Lower leg skin (tissue), 4 donors: Measurements from ENCODE around the gene TOMM34. TPM values are rescaled to one million over a fixed set of nuclear protein-coding genes. Genes with fewer than 3 reads are reported as not detected.

Experiments
- DNase-seq, 2 donors: peaks; one replicate each; pipeline ENCODE4 v3.0.0-alpha.2; 2019; ENCODE audit warnings: low spot score in 2 of 2
- H3K4me3 ChIP-seq: fragments of 200-600 bp; sonication (generic); 2 replicates; pipeline ENCODE4 v1.5.1; 2017; ENCODE audit warnings: mild to moderate bottlenecking, low read depth; ENCODE audit not compliant: poor library complexity, severe bottlenecking
- POLR2A ChIP-seq, 2 donors: fragments of 450-650 bp; IDR thresholded peaks; one replicate each; pipeline ENCODE4 v1.6.1; 2016 to 2017; ENCODE audit warnings: antibody characterized with exemption in 2 of 2, mild to moderate bottlenecking in 1 of 2, moderate library complexity in 1 of 2
- WGBS, 2 donors: methylation state at CpG; one replicate each; pipeline ENCODE4 v1.1.5; 2018; 5-methylcytosine and 5-hydroxymethylcytosine counted together
- intact Hi-C: fragments of 100-400 bp; cut with DNase I; formaldehyde crosslinking; loops from one replicate; pipeline ENCODE4 v1.15.0; 2023; ENCODE audit warnings: low total_unique reads
- total RNA-seq, 4 donors: library from RNA; depleted of rRNA; stranded (reverse); fragments of >200 nt; gene quantifications; one replicate each; pipeline ENCODE4 v1.1.0, GENCODE V29; 2016
- TF ChIP-seq, protein P1 (sequence below), 3 donors: fragments of 450-650 bp; IDR thresholded peaks; one replicate each; pipeline ENCODE4 v1.5.1; 2016; ENCODE audit warnings: antibody characterized with exemption in 3 of 3, mild to moderate bottlenecking in 3 of 3, moderate library complexity in 2 of 3

Gene TOMM34
- total RNA-seq, 4 donors from 2014 or later = 9.8 to 19.5 (median 12.4) TPM

GRCh38 chr20:44948107-44948506 is 12.1 kb downstream of the TOMM34 start:
- WGBS, 2 donors = 86 to 87% methylated on average over 5 of the region's 5 CpGs
- intact Hi-C loops = no loop called here
- no peak for DNase-seq
- H3K4me3 ChIP-seq = no peak overlapping the region
- TF ChIP-seq POLR2A (IDR thresholded peaks at IDR 0.05) = no peak
- TF ChIP-seq, protein P1, sequence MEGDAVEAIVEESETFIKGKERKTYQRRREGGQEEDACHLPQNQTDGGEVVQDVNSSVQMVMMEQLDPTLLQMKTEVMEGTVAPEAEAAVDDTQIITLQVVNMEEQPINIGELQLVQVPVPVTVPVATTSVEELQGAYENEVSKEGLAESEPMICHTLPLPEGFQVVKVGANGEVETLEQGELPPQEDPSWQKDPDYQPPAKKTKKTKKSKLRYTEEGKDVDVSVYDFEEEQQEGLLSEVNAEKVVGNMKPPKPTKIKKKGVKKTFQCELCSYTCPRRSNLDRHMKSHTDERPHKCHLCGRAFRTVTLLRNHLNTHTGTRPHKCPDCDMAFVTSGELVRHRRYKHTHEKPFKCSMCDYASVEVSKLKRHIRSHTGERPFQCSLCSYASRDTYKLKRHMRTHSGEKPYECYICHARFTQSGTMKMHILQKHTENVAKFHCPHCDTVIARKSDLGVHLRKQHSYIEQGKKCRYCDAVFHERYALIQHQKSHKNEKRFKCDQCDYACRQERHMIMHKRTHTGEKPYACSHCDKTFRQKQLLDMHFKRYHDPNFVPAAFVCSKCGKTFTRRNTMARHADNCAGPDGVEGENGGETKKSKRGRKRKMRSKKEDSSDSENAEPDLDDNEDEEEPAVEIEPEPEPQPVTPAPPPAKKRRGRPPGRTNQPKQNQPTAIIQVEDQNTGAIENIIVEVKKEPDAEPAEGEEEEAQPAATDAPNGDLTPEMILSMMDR (IDR thresholded peaks at IDR 0.05) = no peak

DNA sequence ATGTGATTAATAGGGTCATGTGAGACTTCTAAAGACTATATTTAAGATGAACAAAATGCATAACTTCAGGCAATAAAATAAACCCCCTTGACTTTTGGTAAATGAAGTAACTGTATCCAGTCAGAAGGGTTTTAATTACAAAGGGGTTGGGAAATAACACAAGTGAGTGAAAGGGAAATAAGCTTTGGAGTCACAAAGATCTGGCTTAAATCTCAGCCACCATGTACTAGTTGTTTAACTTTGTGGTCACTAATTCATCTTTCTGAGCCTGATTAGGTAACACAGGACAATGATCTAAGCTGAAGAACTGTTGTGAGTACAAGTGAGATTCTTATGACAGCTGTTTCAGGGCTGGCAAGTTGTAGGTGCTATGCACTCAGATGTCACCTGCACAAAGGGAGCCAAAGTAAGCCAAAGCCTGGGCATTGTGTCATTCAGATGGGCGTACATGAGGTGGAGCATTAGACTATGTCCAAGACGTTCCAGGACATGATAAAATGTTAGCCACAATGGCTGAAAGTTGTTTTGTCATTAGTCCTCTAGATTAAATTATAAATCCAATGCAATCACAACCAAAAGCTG is 13.8 kb downstream of the TOMM34 start:
- 74 to 84% methylated on average over 2 of the region's 2 CpGs for WGBS, 2 donors
- intact Hi-C loops = no loop called here
- no peak for TF ChIP-seq POLR2A (IDR thresholded peaks at IDR 0.05)
- TF ChIP-seq, protein P1 (IDR thresholded peaks at IDR 0.05) = no peak
- H3K4me3 ChIP-seq = no peak overlapping the region
- no peak for DNase-seq

GRCh38 chr20:44945261-44945660 is 14.9 kb downstream of the TOMM34 start:
- intact Hi-C loops = no loop called here
- no peak for TF ChIP-seq POLR2A (IDR thresholded peaks at IDR 0.05)
- TF ChIP-seq, protein P1 (IDR thresholded peaks at IDR 0.05) = no peak
- WGBS, 2 donors = 86 to 92% methylated on average over 6 of the region's 6 CpGs
- DNase-seq = no peak
- H3K4me3 ChIP-seq = no peak overlapping the region

GRCh38 chr20:44943828-44944227 is 16.4 kb downstream of the TOMM34 start:
- intact Hi-C loops = no loop called here
- no peak for DNase-seq
- WGBS, 2 donors = 85 to 91% methylated on average over 4 of the region's 4 CpGs
- no peak overlapping the region for H3K4me3 ChIP-seq
- TF ChIP-seq, protein P1 (IDR thresholded peaks at IDR 0.05) = no peak
- TF ChIP-seq POLR2A (IDR thresholded peaks at IDR 0.05) = no peak

- H3K4me3 ChIP-seq = no peak overlapping the region
- intact Hi-C loops = no loop called here
- no peak for TF ChIP-seq POLR2A (IDR thresholded peaks at IDR 0.05)
- TF ChIP-seq, protein P1 (IDR thresholded peaks at IDR 0.05) = no peak
- DNase-seq = no peak
- 91 to 93% methylated on average over 4 of the region's 4 CpGs for WGBS, 2 donors
These were observed 17.8 kb downstream of the TOMM34 start for GRCh38 chr20:44942264-44942973.
